NCI-H446 (cell line): Measurements from ENCODE around the gene RNPEP.
A peak's percentile ranks its signal among the peaks of the same experiment; 100 is the strongest.
"Not testable (repeated sequence)": the region's sequence is repeated elsewhere in the genome, so short reads cannot be mapped to it uniquely, and the experiment has no call there.

Source experiments
- DNase-seq, 2 experiments: peaks; one replicate each; lab custom pipeline; 2025; lab: John Stamatoyannopoulos, UW

Gene RNPEP

GRCh38 chr1:202010180-202011015 is 27.9 kb downstream of the RNPEP start, which contains the start of gene ELF3:
ELF3 (plus strand) TSS chr1:202010587; CDS start chr1:202011137, 550 bp downstream.
- DNase-seq = no peak

GRCh38 chr1:202011994-202012393 is 29.5 kb downstream of the RNPEP start:
- no peak for DNase-seq

- no peak for DNase-seq
Observed at GRCh38 chr1:202012544-202013478, 30.4 kb downstream of the RNPEP start.

GRCh38 chr1:202013603-202014002 is 31.2 kb downstream of the RNPEP start:
- no peak for DNase-seq

- DNase-seq = no peak
Observed at GRCh38 chr1:202014060-202014459, 31.6 kb downstream of the RNPEP start.

- no peak for DNase-seq
Observed at GRCh38 chr1:202014915-202015661, 32.6 kb downstream of the RNPEP start.

GRCh38 chr1:202015662-202015937 is 33.2 kb downstream of the RNPEP start:
- DNase-seq = no peak

- DNase-seq = no peak
Observed at GRCh38 chr1:202016022-202016810, 33.8 kb downstream of the RNPEP start.

GRCh38 chr1:202016811-202017748 is 34.6 kb downstream of the RNPEP start:
- DNase-seq = no peak

GRCh38 chr1:202017749-202018467 is 35.5 kb downstream of the RNPEP start:
- DNase-seq = no peak

- no peak for DNase-seq
Observed at GRCh38 chr1:202018468-202019234, 36.2 kb downstream of the RNPEP start.

GRCh38 chr1:202019235-202019558 is 36.7 kb downstream of the RNPEP start:
- DNase-seq = not testable (repeated sequence)

- peak in 1 of 2 experiments; percentile 28 for DNase-seq
Observed at GRCh38 chr1:202023001-202023433, 40.6 kb downstream of the RNPEP start.

GRCh38 chr1:202029171-202029665 is 46.8 kb downstream of the RNPEP start:
- peak in 1 of 2 experiments; percentile 22 for DNase-seq

GRCh38 chr1:202029727-202030126 is 47.3 kb downstream of the RNPEP start:
- no peak for DNase-seq

GRCh38 chr1:202031796-202032195 is 49.3 kb downstream of the RNPEP start:
- DNase-seq = no peak

GRCh38 chr1:202034149-202034682 is 51.8 kb downstream of the RNPEP start:
- no peak for DNase-seq

GRCh38 chr1:202034683-202035462 is 52.4 kb downstream of the RNPEP start:
- no peak for DNase-seq
